ENCODE data around the gene RBM38. TPM values are rescaled to one million over a fixed set of nuclear protein-coding genes. Genes with fewer than 3 reads are reported as not detected.

RBM38 gene
- total RNA-seq, 1 experiment from 2014 or later, result 39.9 TPM

- ChIA-PET POLR2A (interaction anchor here (0.6 kb wide), 1 partner anchor 106 kb away, joined by 3 read pairs; no protein-coding TSS in a partner anchor), CTCF (no interaction called here)
- intact Hi-C loops (cut with micrococcal nuclease; ENCODE audit: unreplicated experiment), result no loop called here
- peaks cover 19% of the 10 kb centered on the region for H3K4me1 ChIP-seq (ENCODE audit: control insufficient read depth, insufficient read depth, low read length)
- BruUV-seq (replicated peaks), result no TSS peak
- peaks cover 2% of the 10 kb centered on the region for H3K36me3 ChIP-seq (ENCODE audit: control insufficient read depth, insufficient read depth, low read length)
- ATAC-seq (no peak), DNase-seq (ENCODE audit: low read depth, low spot score) (no peak)
- no peak overlapping the region for H3K4me3 ChIP-seq (ENCODE audit: low read depth in 2 of 2, low read length in 2 of 2)
- no peaks in the 10 kb centered on the region for H3K27me3 ChIP-seq (ENCODE audit: control insufficient read depth, insufficient read depth, low read length)
- TF ChIP-seq CTCF (IDR thresholded peaks at IDR 0.05) (no peak), POLR2AphosphoS5 (IDR thresholded peaks at IDR 0.05; ENCODE audit: low read depth, low read length) (no peak), TCF7L2 (IDR thresholded peaks at IDR 0.05; ENCODE audit: low read depth, low read length) (no peak), SIN3A (IDR thresholded peaks at IDR 0.05; ENCODE audit: borderline replicate concordance, insufficient read depth, low read depth, low read length) (no peak), REST (IDR thresholded peaks at IDR 0.05; ENCODE audit: insufficient read depth in 1 of 2, low read depth in 2 of 2, low read length in 1 of 2) (no peak)
- H3K27ac ChIP-seq (ENCODE audit: low read length), result no peak overlapping the region
- in situ Hi-C loops (cut with HindIII; ENCODE audit: low pct_unique_long_range_greater_than_20kb, low sequenced_read_pairs), result no loop called here
- H3K9me3 ChIP-seq (ENCODE audit: control insufficient read depth, insufficient read depth, low read depth, low read length), result no peaks in the 10 kb centered on the region
These were observed 3.2 kb upstream of the RBM38 start for GRCh38 chr20:57387945-57388371.

- no peak for DNase-seq (ENCODE audit: low read depth, low spot score)
- H3K4me3 ChIP-seq (ENCODE audit: low read depth in 2 of 2, low read length in 2 of 2), result peak overlapping the region; percentile 27 to 54
- ATAC-seq, result peak; percentile 86
- no TSS peak for BruUV-seq (replicated peaks)
- no peaks in the 10 kb centered on the region for H3K27me3 ChIP-seq (ENCODE audit: control insufficient read depth, insufficient read depth, low read length)
- H3K36me3 ChIP-seq (ENCODE audit: control insufficient read depth, insufficient read depth, low read length), result peaks cover 2% of the 10 kb centered on the region
- H3K9me3 ChIP-seq (ENCODE audit: control insufficient read depth, insufficient read depth, low read depth, low read length), result no peaks in the 10 kb centered on the region
- TF ChIP-seq REST (IDR thresholded peaks at IDR 0.05; ENCODE audit: insufficient read depth in 1 of 2, low read depth in 2 of 2, low read length in 1 of 2) (no peak), CTCF (IDR thresholded peaks at IDR 0.05) (no peak; the same call in 1 of the 2 replicates), SIN3A (IDR thresholded peaks at IDR 0.05; ENCODE audit: borderline replicate concordance, insufficient read depth, low read depth, low read length) (no peak), TCF7L2 (IDR thresholded peaks at IDR 0.05; ENCODE audit: low read depth, low read length) (no peak), POLR2AphosphoS5 (IDR thresholded peaks at IDR 0.05; ENCODE audit: low read depth, low read length) (peak; percentile 39; the same call in 1 of the 2 replicates)
- intact Hi-C loops (cut with micrococcal nuclease; ENCODE audit: unreplicated experiment) (no loop called here), in situ Hi-C loops (cut with HindIII; ENCODE audit: low pct_unique_long_range_greater_than_20kb, low sequenced_read_pairs) (no loop called here)
- H3K4me1 ChIP-seq (ENCODE audit: control insufficient read depth, insufficient read depth, low read length), result peaks cover 20% of the 10 kb centered on the region
- POLR2A ChIA-PET, result no interaction called here
- CTCF ChIA-PET, result no interaction called here
- H3K27ac ChIP-seq (ENCODE audit: low read length), result peak overlapping the region; percentile 89
These were observed 2.1 kb upstream of the RBM38 start for GRCh38 chr20:57388953-57389694.

All from Panc1 (cell line).